Measurements from ENCODE around the gene SOX9. TPM values are rescaled to one million over a fixed set of nuclear protein-coding genes. Genes with fewer than 3 reads are reported as not detected.

The SOX9 gene
- total RNA-seq, 2 experiments from 2014 or later, result not detected

GRCh38 chr17:72125742-72126141 lies 4.9 kb downstream of the SOX9 start:
- DNase-seq, result no peak
- no peak overlapping the region for H3K4me3 ChIP-seq (ENCODE audit: low read length)
- peaks cover 49% of the 10 kb centered on the region for H3K27me3 Mint-ChIP-seq
- peaks cover 3% of the 10 kb centered on the region for H3K4me1 ChIP-seq (ENCODE audit: insufficient read depth, low read length)
- H3K4me1 Mint-ChIP-seq (ENCODE audit: low read depth), result no peaks in the 10 kb centered on the region
- peaks cover 40 to 43% of the 10 kb centered on the region in 2 experiments for H3K27me3 ChIP-seq (ENCODE audit: control insufficient read depth in 1 of 2, insufficient read depth in 2 of 2, low read length in 2 of 2)
- TF ChIP-seq CTCF (IDR thresholded peaks at IDR 0.05), result no peak
- ChIA-PET POLR2A (no interaction called here), CTCF (no interaction called here)
- H3K9me3 Mint-ChIP-seq, result no peaks in the 10 kb centered on the region
- no peaks in the 10 kb centered on the region for H3K36me3 ChIP-seq (ENCODE audit: insufficient read depth, low read length)
- H3K4me3 Mint-ChIP-seq, result no peak overlapping the region
- ATAC-seq (ENCODE audit: poor library complexity), result no peak
- intact Hi-C loops (cut with DNase I, micrococcal nuclease), result no loop called here
- no peaks in the 10 kb centered on the region for H3K36me3 Mint-ChIP-seq (ENCODE audit: low read depth)
- no peak overlapping the region for H3K27ac ChIP-seq (ENCODE audit: low read depth in 1 of 2, low read length in 2 of 2)
- H3K9me3 ChIP-seq (ENCODE audit: control insufficient read depth in 1 of 2, insufficient read depth in 1 of 2, low read length in 2 of 2), result peaks cover 0 to 22% of the 10 kb centered on the region in 2 experiments
- H3K27ac Mint-ChIP-seq, result no peak overlapping the region

GRCh38 chr17:72126575-72127486 lies 6.0 kb downstream of the SOX9 start:
- no peak for DNase-seq
- H3K36me3 Mint-ChIP-seq (ENCODE audit: low read depth), result no peaks in the 10 kb centered on the region
- intact Hi-C loops (cut with DNase I, micrococcal nuclease), result no loop called here
- no peak overlapping the region for H3K4me3 ChIP-seq (ENCODE audit: low read length)
- no peak for ATAC-seq (ENCODE audit: poor library complexity)
- H3K4me1 ChIP-seq (ENCODE audit: insufficient read depth, low read length), result no peaks in the 10 kb centered on the region
- peaks cover 30 to 33% of the 10 kb centered on the region in 2 experiments for H3K27me3 ChIP-seq (ENCODE audit: control insufficient read depth in 1 of 2, insufficient read depth in 2 of 2, low read length in 2 of 2)
- H3K27me3 Mint-ChIP-seq, result peaks cover 48% of the 10 kb centered on the region
- H3K4me1 Mint-ChIP-seq (ENCODE audit: low read depth), result no peaks in the 10 kb centered on the region
- H3K9me3 ChIP-seq (ENCODE audit: control insufficient read depth in 1 of 2, insufficient read depth in 1 of 2, low read length in 2 of 2), result peaks cover 0 to 12% of the 10 kb centered on the region in 2 experiments
- H3K27ac Mint-ChIP-seq, result no peak overlapping the region
- CTCF ChIA-PET, result no interaction called here
- POLR2A ChIA-PET, result no interaction called here
- H3K36me3 ChIP-seq (ENCODE audit: insufficient read depth, low read length), result no peaks in the 10 kb centered on the region
- TF ChIP-seq CTCF (IDR thresholded peaks at IDR 0.05), result no peak
- no peaks in the 10 kb centered on the region for H3K9me3 Mint-ChIP-seq
- H3K4me3 Mint-ChIP-seq, result no peak overlapping the region
- no peak overlapping the region for H3K27ac ChIP-seq (ENCODE audit: low read depth in 1 of 2, low read length in 2 of 2)

- H3K36me3 ChIP-seq (ENCODE audit: insufficient read depth, low read length), result no peaks in the 10 kb centered on the region
- H3K4me1 Mint-ChIP-seq (ENCODE audit: low read depth), result no peaks in the 10 kb centered on the region
- H3K4me3 ChIP-seq (ENCODE audit: low read length), result no peak overlapping the region
- H3K27ac ChIP-seq (ENCODE audit: low read depth in 1 of 2, low read length in 2 of 2), result no peak overlapping the region
- DNase-seq, result no peak
- H3K4me1 ChIP-seq (ENCODE audit: insufficient read depth, low read length), result no peaks in the 10 kb centered on the region
- no peak for TF ChIP-seq CTCF (IDR thresholded peaks at IDR 0.05)
- intact Hi-C loops (cut with DNase I, micrococcal nuclease), result no loop called here
- H3K4me3 Mint-ChIP-seq, result no peak overlapping the region
- H3K27me3 ChIP-seq (ENCODE audit: control insufficient read depth in 1 of 2, insufficient read depth in 2 of 2, low read length in 2 of 2), result peaks cover 19 to 25% of the 10 kb centered on the region in 2 experiments
- H3K27ac Mint-ChIP-seq, result no peak overlapping the region
- ATAC-seq (ENCODE audit: poor library complexity), result no peak
- H3K9me3 ChIP-seq (ENCODE audit: control insufficient read depth in 1 of 2, insufficient read depth in 1 of 2, low read length in 2 of 2), result peaks cover 0 to 6% of the 10 kb centered on the region in 2 experiments
- no peaks in the 10 kb centered on the region for H3K36me3 Mint-ChIP-seq (ENCODE audit: low read depth)
- peaks cover 39% of the 10 kb centered on the region for H3K27me3 Mint-ChIP-seq
- no peaks in the 10 kb centered on the region for H3K9me3 Mint-ChIP-seq
- CTCF ChIA-PET, result no interaction called here
- POLR2A ChIA-PET, result no interaction called here
Observed at GRCh38 chr17:72128039-72128438, 7.2 kb downstream of the SOX9 start.

Measured in CD4-positive, alpha-beta T cell (primary cell).